Stimulated activated CD8-positive, alpha-beta memory T cell treated with anti-CD3 and anti-CD28 coated beads, Interleukin-4, amount 100 ng/mL, for 48 hours (primary cell): ENCODE measurements around the gene GUCY1A2.
"Not testable (repeated sequence)": the region's sequence is repeated elsewhere in the genome, so short reads cannot be mapped to it uniquely, and the experiment has no call there.

Experiments
- DNase-seq: peaks from one replicate; pipeline ENCODE4 v3.0.0-alpha.2; 2020

The GUCY1A2 gene

GRCh38 chr11:107018219-107018901 lies at the start of gene GUCY1A2:
Gene GUCY1A2 (minus strand): TSS chr11:107018476. CDS start chr11:107018055, 421 bp downstream.
- no peak for DNase-seq

- no peak for DNase-seq
Measured at GRCh38 chr11:107054391-107054790, 36.1 kb upstream of the GUCY1A2 start.

- DNase-seq: not testable (repeated sequence)
Measured at GRCh38 chr11:107051332-107051731, 33.1 kb upstream of the GUCY1A2 start.

- not testable (repeated sequence) for DNase-seq
Measured at GRCh38 chr11:107050899-107051298, 32.6 kb upstream of the GUCY1A2 start.

GRCh38 chr11:107050121-107050520 lies 31.8 kb upstream of the GUCY1A2 start:
- DNase-seq: no peak

GRCh38 chr11:107044503-107044902 lies 26.2 kb upstream of the GUCY1A2 start:
- no peak for DNase-seq

GRCh38 chr11:107043242-107044006 lies 25.1 kb upstream of the GUCY1A2 start:
- DNase-seq: no peak

- DNase-seq: no peak
Measured at GRCh38 chr11:107042748-107043147, 24.5 kb upstream of the GUCY1A2 start.

- no peak for DNase-seq
Measured at GRCh38 chr11:107041088-107041444, 22.8 kb upstream of the GUCY1A2 start.

GRCh38 chr11:107040433-107041087 lies 22.3 kb upstream of the GUCY1A2 start:
- no peak for DNase-seq

- no peak for DNase-seq
Measured at GRCh38 chr11:107025673-107026072, 7.4 kb upstream of the GUCY1A2 start.

GRCh38 chr11:107020594-107020993 lies 2.3 kb upstream of the GUCY1A2 start:
- DNase-seq: no peak

GRCh38 chr11:107018902-107019493 lies 722 bp upstream of the GUCY1A2 start:
- no peak for DNase-seq

- peak; percentile 43 for DNase-seq
Measured at GRCh38 chr11:107017433-107018218, 650 bp downstream of the GUCY1A2 start.

GRCh38 chr11:107017104-107017432 lies 1.2 kb downstream of the GUCY1A2 start:
- no peak for DNase-seq

- DNase-seq: no peak
Measured at GRCh38 chr11:107014871-107015270, 3.4 kb downstream of the GUCY1A2 start.

- DNase-seq: no peak
Measured at GRCh38 chr11:107011977-107012376, 6.3 kb downstream of the GUCY1A2 start.

GRCh38 chr11:107009190-107009589 lies 9.1 kb downstream of the GUCY1A2 start:
- no peak for DNase-seq

GRCh38 chr11:107006076-107006833 lies 12.0 kb downstream of the GUCY1A2 start:
- DNase-seq: no peak

GRCh38 chr11:106999196-106999595 lies 19.1 kb downstream of the GUCY1A2 start:
- no peak for DNase-seq

GRCh38 chr11:106998916-106999188 lies 19.4 kb downstream of the GUCY1A2 start:
- no peak for DNase-seq
